HepG2 (cell line): ENCODE measurements around the gene RPS6KA2. TPM values are rescaled to one million over a fixed set of nuclear protein-coding genes. Genes with fewer than 3 reads are reported as not detected.

Source experiments
- ATAC-seq: fragments of 200-7000 bp; cut with Tn5 transposase; 3 replicates; pipeline ENCODE4 v1.9.1; 2020; ENCODE audit warnings: mild to moderate bottlenecking, moderate library complexity
- BruUV-seq: library from RNA; stranded (reverse); fragments of 400-500 nt; replicated peaks from 2 replicates; lab custom pipeline; 2021; lab: Mats Ljungman, UMichigan
- CTCF ChIA-PET: fragments of 300-600 bp; formaldehyde crosslinking; extraction: SDS; loops from one replicate; lab custom pipeline; 2021; ENCODE audit warnings: low total read pairs, inconsistent platforms, low intra/inter-chr PET ratio; lab: Yijun Ruan, JAX
- POLR2A ChIA-PET: fragments of 350-600 bp; sonication (Branson Sonifier 250); formaldehyde crosslinking; loops from one replicate; lab custom pipeline; 2020; ENCODE audit warnings: antibody characterized with exemption, inconsistent platforms; lab: Yijun Ruan, JAX
- DNase-seq: peaks from one replicate; pipeline ENCODE4 v3.0.0-alpha.2; 2015; ENCODE audit warnings: low spot score
- FAIRE-seq: peaks from 3 replicates; lab custom pipeline; 2011; peaks lifted over from hg19 to GRCh38; lab: Jason Lieb, UNC
- H2AFZ ChIP-seq: one replicate; pipeline ENCODE4 v1.6.1; 2011; ENCODE audit warnings: low read length, inconsistent platforms
- H3K27ac ChIP-seq: fragments of 300-600 bp; 3 replicates; pipeline ENCODE4 v1.8.0; 2011; ENCODE audit warnings: mixed run types, mild to moderate bottlenecking, mixed read lengths, low read length, inconsistent platforms; ENCODE audit not compliant: insufficient read depth; ENCODE audit errors: extremely low read length
- H3K27me3 ChIP-seq, 2 experiments: fragments of 200-600 bp in 1 of 2; 2 replicates in 1 of 2; 3 replicates in 1 of 2; pipeline versions ENCODE4 v1.6.0 to v1.8.0; 2011; ENCODE audit warnings: low read length in 2 of 2, mild to moderate bottlenecking in 2 of 2, moderate library complexity in 2 of 2, inconsistent platforms in 1 of 2; ENCODE audit not compliant: insufficient read depth in 2 of 2, control insufficient read depth in 1 of 2
- H3K36me3 ChIP-seq, 2 experiments: fragments of 200-600 bp in 1 of 2; replicated peaks in 1 of 2; 2 replicates in 1 of 2; 3 replicates in 1 of 2; pipeline versions ENCODE4 v1.5.1 to v1.8.0; 2011; ENCODE audit warnings: low read length in 2 of 2, inconsistent platforms in 1 of 2; ENCODE audit not compliant: insufficient read depth in 2 of 2, control insufficient read depth in 1 of 2
- H3K4me1 ChIP-seq: 2 replicates; pipeline ENCODE4 v1.5.1; 2012; ENCODE audit warnings: low read length, inconsistent platforms; ENCODE audit not compliant: insufficient read depth
- H3K4me2 ChIP-seq: 2 replicates; pipeline ENCODE4 v1.6.0; 2011; ENCODE audit warnings: low read depth, low read length, inconsistent platforms
- H3K4me3 ChIP-seq, 3 experiments: fragments of 200-600 bp in 1 of 3; sonication (generic), shearing (Covaris generic) in 1 of 3; replicated peaks in 1 of 3; 2 replicates each; pipeline ENCODE4 v1.5.1; 2011 to 2016; ENCODE audit warnings: low read length in 3 of 3, inconsistent platforms in 2 of 3, low read depth in 2 of 3, mild to moderate bottlenecking in 2 of 3, control low read depth in 1 of 3, mixed read lengths in 1 of 3; ENCODE audit not compliant: insufficient read depth in 1 of 3
- H3K79me2 ChIP-seq: one replicate; pipeline ENCODE4 v1.6.1; 2011; ENCODE audit warnings: low read length, inconsistent platforms; ENCODE audit not compliant: insufficient read depth
- H3K9ac ChIP-seq: 2 replicates; pipeline ENCODE4 v1.6.0; 2011; ENCODE audit warnings: mild to moderate bottlenecking, low read depth, low read length, inconsistent platforms; ENCODE audit not compliant: insufficient read depth
- H3K9me3 ChIP-seq: 2 replicates; pipeline ENCODE4 v1.5.1; 2012; ENCODE audit warnings: mild to moderate bottlenecking, low read length
- H4K20me1 ChIP-seq: 2 replicates; pipeline ENCODE4 v1.6.0; 2011; ENCODE audit warnings: inconsistent platforms, mild to moderate bottlenecking, low read length, moderate library complexity; ENCODE audit not compliant: insufficient read depth
- ATF7-NPFF ChIP-seq: sonication (generic); formaldehyde crosslinking; IDR thresholded peaks from 2 replicates; pipeline ENCODE4 v1.8.1; 2023; ENCODE audit warnings: mild to moderate bottlenecking, low read depth, missing genetic modification reagents, moderate library complexity
- CBX1 ChIP-seq: IDR thresholded peaks from one replicate; pipeline ENCODE4 v1.6.1; 2016; ENCODE audit warnings: antibody characterized with exemption, low read depth
- DMTF1 ChIP-seq: sonication (generic); formaldehyde crosslinking; IDR thresholded peaks from 2 replicates; pipeline ENCODE4 v1.4.0; 2020; ENCODE audit warnings: mild to moderate bottlenecking, missing genetic modification reagents
- ELF4 ChIP-seq: sonication (generic); formaldehyde crosslinking; IDR thresholded peaks from 2 replicates; pipeline ENCODE4 v1.5.0; 2020; ENCODE audit warnings: missing genetic modification reagents, mild to moderate bottlenecking, moderate library complexity, borderline replicate concordance
- EP300 ChIP-seq, 3 experiments: sonication (generic) in 1 of 3; formaldehyde crosslinking in 1 of 3; IDR thresholded peaks; 2 replicates each; pipeline versions ENCODE4 v1.5.1 to v1.6.1; 2011 to 2020; ENCODE audit warnings: low read depth in 2 of 3, low read length in 2 of 3, borderline replicate concordance in 1 of 3, improper control_type of control experiment in 1 of 3, mild to moderate bottlenecking in 1 of 3, missing genetic modification reagents in 1 of 3, moderate library complexity in 1 of 3
- KLF6 ChIP-seq: IDR thresholded peaks from 2 replicates; pipeline ENCODE4 v1.8.0; 2016; ENCODE audit warnings: missing biosample characterization, missing genetic modification reagents
- MIER2 ChIP-seq: IDR thresholded peaks from 2 replicates; pipeline ENCODE4 v1.6.1; 2016; ENCODE audit warnings: missing biosample characterization, missing genetic modification reagents
- PCBP2 ChIP-seq: fragments of 200-400 bp; formaldehyde crosslinking; optimal IDR thresholded peaks from 2 replicates; pipeline ENCODE3; 2018; ENCODE audit warnings: low read length, low read depth; ENCODE audit not compliant: poor library complexity, severe bottlenecking
- SNAPC2 ChIP-seq: sonication (generic); formaldehyde crosslinking; IDR thresholded peaks from 2 replicates; pipeline ENCODE4 v1.8.1; 2022; ENCODE audit warnings: mild to moderate bottlenecking, missing genetic modification reagents
- ZFY ChIP-seq: sonication (generic); formaldehyde crosslinking; IDR thresholded peaks from 2 replicates; pipeline ENCODE4 v1.4.0; 2020; ENCODE audit warnings: missing genetic modification reagents
- ZGPAT ChIP-seq: IDR thresholded peaks from 2 replicates; pipeline ENCODE4 v1.6.1; 2016; ENCODE audit warnings: mild to moderate bottlenecking
- ZNF546 ChIP-seq: sonication (generic); formaldehyde crosslinking; conservative IDR thresholded peaks from 2 replicates; pipeline ENCODE4 v1.8.1; 2023; ENCODE audit warnings: mild to moderate bottlenecking, missing genetic modification reagents
- ZNF674 ChIP-seq: sonication (generic); formaldehyde crosslinking; IDR thresholded peaks from 2 replicates; pipeline ENCODE4 v1.5.0; 2020; ENCODE audit warnings: low read depth, mild to moderate bottlenecking, missing genetic modification reagents
- ZNF777 ChIP-seq: sonication (generic); formaldehyde crosslinking; IDR thresholded peaks from 2 replicates; pipeline ENCODE4 v1.4.0; 2020; ENCODE audit warnings: missing genetic modification reagents
- WGBS: methylation state at CpG from one replicate; pipeline ENCODE4 v1.1.6; 2017; ENCODE audit warnings: low lambda C conversion rate; 5-methylcytosine and 5-hydroxymethylcytosine counted together
- in situ Hi-C: cut with HindIII; loops from 2 replicates; pipeline ENCODE4 v1.10.0; 2017; ENCODE audit warnings: low pct_unique_long_range_greater_than_20kb; ENCODE audit not compliant: extremely low pct_ligation_motif_present
- intact Hi-C: fragments of 100-400 bp; cut with micrococcal nuclease; formaldehyde crosslinking; loops from one replicate; pipeline ENCODE4 v1.10.0; 2022; ENCODE audit not compliant: unreplicated experiment
- polyA plus RNA-seq, 8 experiments: library from polyadenylated mRNA; depleted of rRNA in 3 of 8; stranded (reverse) in 7 of 8; unstranded in 1 of 8; fragments of >200 nt; fragmentation: Illumina TruSeq in 4 of 8; extraction: Trizol in 4 of 8; gene quantifications; 2 replicates each; pipeline versions ENCODE4 v1.2.1 to v1.2.3, GENCODE V29; 2011 to 2016; ENCODE audit warnings: low read depth in 4 of 8, missing spikeins in 1 of 8, mixed read lengths in 1 of 8; ENCODE audit not compliant: insufficient read depth in 1 of 8
- total RNA-seq, 5 experiments: library from RNA; depleted of rRNA; stranded (reverse); fragments of >200 nt; fragmentation: Illumina TruSeq; extraction: Trizol; gene quantifications; 2 replicates each; pipeline ENCODE4 v1.2.3, GENCODE V29; 2016; ENCODE audit warnings: low read depth in 1 of 5

Gene RPS6KA2
- total and polyA plus RNA-seq, 2 of the 13 experiments (the other 11 are each of a cell fraction or from before 2014, with no cell fraction given), result 0.22 to 0.38 TPM

GRCh38 chr6:166440729-166441128 lies 186.3 kb downstream of the RPS6KA2 start:
- Histone ChIP-seq H3K9ac (no peak overlapping the region), H3K9me3 (no peaks in the 10 kb centered on the region), H2AFZ (no peak overlapping the region), H3K4me3 (no peak overlapping the region), H3K36me3 (no peaks in the 10 kb centered on the region), H4K20me1 (no peaks in the 10 kb centered on the region), H3K79me2 (no peaks in the 10 kb centered on the region), H3K27ac (no peak overlapping the region), H3K27me3 (peaks cover 19 to 87% of the 10 kb centered on the region in 2 experiments), H3K4me2 (no peak overlapping the region), H3K4me1 (no peaks in the 10 kb centered on the region)
- intact Hi-C loops, result no loop called here
- no TSS peak for BruUV-seq
- in situ Hi-C loops, result no loop called here
- ATAC-seq, result no peak
- no peak for DNase-seq
- FAIRE-seq, result no peak
- ChIA-PET POLR2A (no interaction called here), CTCF (no interaction called here)
- WGBS, result 63% methylated on average over 15 of the region's 15 CpGs
- TF ChIP-seq SNAPC2 (CRISPR knock-in tag) (no peak), ELF4 (CRISPR knock-in tag) (no peak), ZNF546 (CRISPR knock-in tag) (no peak), ZNF777 (CRISPR knock-in tag) (no peak), KLF6 (CRISPR knock-in tag) (no peak), PCBP2 (no peak), DMTF1 (CRISPR knock-in tag) (no peak), ZFY (CRISPR knock-in tag) (no peak), EP300 (IDR thresholded peaks at IDR 0.05; ENCODE audit: low read depth in 2 of 2, low read length in 2 of 2) (no peak), EP300 (CRISPR knock-in tag; IDR thresholded peaks at IDR 0.05; ENCODE audit: borderline replicate concordance) (no peak), CBX1 (no peak), ATF7-NPFF (CRISPR knock-in tag) (no peak), ZGPAT (CRISPR knock-in tag) (no peak), MIER2 (CRISPR knock-in tag) (no peak), ZNF674 (no peak)
